Calu3 (cell line): ENCODE data around the gene PCID2. TPM values are rescaled to one million over a fixed set of nuclear protein-coding genes. Genes with fewer than 3 reads are reported as not detected.

Source experiments
- BruUV-seq: library from RNA; stranded (reverse); fragments of 400-500 nt; replicated peaks from 2 replicates; lab custom pipeline; 2021; lab: Mats Ljungman, UMichigan
- CTCF ChIA-PET: fragments of 300-600 bp; sonication (Branson Sonifier 250); formaldehyde crosslinking; loops from one replicate; lab custom pipeline; 2022; ENCODE audit warnings: antibody characterized with exemption; lab: Charles Lee
- DNase-seq: peaks from one replicate; pipeline ENCODE4 v3.0.0; 2022
- H3K27ac Mint-ChIP-seq: one replicate; pipeline ENCODE4 v1.8.0; 2022; ENCODE audit warnings: mixed read lengths; ENCODE audit not compliant: unreplicated experiment
- H3K27me3 Mint-ChIP-seq: one replicate; pipeline ENCODE4 v1.8.0; 2022; ENCODE audit warnings: mixed read lengths; ENCODE audit not compliant: unreplicated experiment
- H3K36me3 Mint-ChIP-seq: one replicate; pipeline ENCODE4 v1.8.0; 2022; ENCODE audit warnings: mild to moderate bottlenecking, moderate library complexity, mixed read lengths; ENCODE audit not compliant: insufficient read depth, unreplicated experiment
- H3K4me1 Mint-ChIP-seq: one replicate; pipeline ENCODE4 v1.8.0; 2022; ENCODE audit warnings: mild to moderate bottlenecking, low read depth, mixed read lengths; ENCODE audit not compliant: unreplicated experiment
- H3K4me3 Mint-ChIP-seq: one replicate; pipeline ENCODE4 v1.8.0; 2022; ENCODE audit warnings: mild to moderate bottlenecking, low read depth, moderate library complexity, mixed read lengths; ENCODE audit not compliant: unreplicated experiment
- H3K9me3 Mint-ChIP-seq: one replicate; pipeline ENCODE4 v1.8.0; 2022; ENCODE audit warnings: low read depth, mixed read lengths; ENCODE audit not compliant: unreplicated experiment
- CTCF ChIP-seq: fragments of 200-600 bp; IDR thresholded peaks from one replicate; pipeline ENCODE4 v1.8.0; 2022; ENCODE audit warnings: antibody characterized with exemption; ENCODE audit not compliant: unreplicated experiment
- intact Hi-C: fragments of 100-400 bp; cut with micrococcal nuclease; formaldehyde crosslinking; loops from one replicate; pipeline ENCODE4 v1.10.0; 2022; ENCODE audit not compliant: unreplicated experiment
- total RNA-seq: library from RNA; stranded (reverse); gene quantifications from 2 replicates; pipeline ENCODE4 v1.2.3, GENCODE V29; 2022

PCID2 gene
- total RNA-seq, 1 experiment from 2014 or later = 21.2 TPM

- intact Hi-C loops = no loop called here
- Mint-ChIP-seq H3K27me3 (peaks cover 35% of the 10 kb centered on the region), H3K4me1 (peaks cover 11% of the 10 kb centered on the region), H3K36me3 (peaks cover 13% of the 10 kb centered on the region), H3K4me3 (no peak overlapping the region), H3K27ac (no peak overlapping the region), H3K9me3 (no peaks in the 10 kb centered on the region)
- no TSS peak for BruUV-seq
- no peak for TF ChIP-seq CTCF
- DNase-seq = no peak
- CTCF ChIA-PET = no interaction called here
These were observed 57.7 kb downstream of the PCID2 start for GRCh38 chr13:113150550-113151365.

GRCh38 chr13:113149711-113150549, 58.5 kb downstream of the PCID2 start:
- no peaks in the 10 kb centered on the region for H3K9me3 Mint-ChIP-seq
- no peak overlapping the region for H3K27ac Mint-ChIP-seq
- TF ChIP-seq CTCF = no peak
- CTCF ChIA-PET = no interaction called here
- no peak overlapping the region for H3K4me3 Mint-ChIP-seq
- peaks cover 11% of the 10 kb centered on the region for H3K4me1 Mint-ChIP-seq
- intact Hi-C loops = no loop called here
- peaks cover 35% of the 10 kb centered on the region for H3K27me3 Mint-ChIP-seq
- DNase-seq = no peak
- H3K36me3 Mint-ChIP-seq = peaks cover 13% of the 10 kb centered on the region
- BruUV-seq = no TSS peak

GRCh38 chr13:113148940-113149503, 59.4 kb downstream of the PCID2 start:
- BruUV-seq = no TSS peak
- no peak overlapping the region for H3K27ac Mint-ChIP-seq
- peaks cover 13% of the 10 kb centered on the region for H3K36me3 Mint-ChIP-seq
- no peaks in the 10 kb centered on the region for H3K9me3 Mint-ChIP-seq
- DNase-seq = no peak
- CTCF ChIA-PET = no interaction called here
- intact Hi-C loops = no loop called here
- TF ChIP-seq CTCF = no peak
- peaks cover 11% of the 10 kb centered on the region for H3K4me1 Mint-ChIP-seq
- no peak overlapping the region for H3K4me3 Mint-ChIP-seq
- H3K27me3 Mint-ChIP-seq = peaks cover 35% of the 10 kb centered on the region

- no TSS peak for BruUV-seq
- H3K4me3 Mint-ChIP-seq = no peak overlapping the region
These were observed 60.1 kb downstream of the PCID2 start for GRCh38 chr13:113148407-113148806.

More at GRCh38 chr13:113148407-113148806, 60.1 kb downstream of the PCID2 start:
- Mint-ChIP-seq H3K9me3 (no peaks in the 10 kb centered on the region), H3K27ac (no peak overlapping the region), H3K4me1 (peaks cover 11% of the 10 kb centered on the region), H3K36me3 (peaks cover 9% of the 10 kb centered on the region), H3K27me3 (peaks cover 35% of the 10 kb centered on the region)
- intact Hi-C loops = no loop called here
- no peak for DNase-seq
- CTCF ChIA-PET = no interaction called here
- no peak for TF ChIP-seq CTCF
